Measurements from ENCODE around the gene LHFPL2. TPM values are rescaled to one million over a fixed set of nuclear protein-coding genes. Genes with fewer than 3 reads are reported as not detected.

The LHFPL2 gene
- total RNA-seq, 2 experiments from 2014 or later, result 0.19 to 0.25 TPM

DNA sequence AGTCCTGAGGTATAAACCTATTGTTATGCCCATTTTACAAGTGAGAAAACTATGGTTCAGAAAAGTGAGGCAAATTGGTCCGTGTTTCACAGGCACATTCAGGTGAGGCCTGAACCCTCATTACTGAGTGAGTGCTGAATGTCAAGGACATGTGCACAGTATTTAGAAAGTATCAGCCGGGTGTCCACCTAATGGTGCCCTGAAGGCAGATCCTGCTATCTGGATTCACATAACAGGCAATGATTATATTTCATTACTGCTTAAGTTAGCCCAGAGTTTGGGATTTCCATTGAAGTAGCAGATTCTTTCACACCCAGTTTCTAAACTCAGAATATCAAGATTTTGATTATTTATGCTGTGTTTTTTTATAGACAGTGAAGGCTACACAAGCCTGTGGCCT, 142.7 kb downstream of the LHFPL2 start:
- intact Hi-C loops (cut with DNase I, micrococcal nuclease), result no loop called here
- H3K36me3 ChIP-seq (ENCODE audit: insufficient read depth, low read length), result no peaks in the 10 kb centered on the region
- H3K27me3 Mint-ChIP-seq, result peaks cover 91% of the 10 kb centered on the region
- no peak overlapping the region for H3K4me3 Mint-ChIP-seq
- no peaks in the 10 kb centered on the region for H3K9me3 Mint-ChIP-seq
- H3K4me1 ChIP-seq (ENCODE audit: insufficient read depth, low read length), result peaks cover 17% of the 10 kb centered on the region
- DNase-seq (no peak), ATAC-seq (ENCODE audit: poor library complexity) (no peak)
- H3K27ac Mint-ChIP-seq, result no peak overlapping the region
- TF ChIP-seq, protein P1, sequence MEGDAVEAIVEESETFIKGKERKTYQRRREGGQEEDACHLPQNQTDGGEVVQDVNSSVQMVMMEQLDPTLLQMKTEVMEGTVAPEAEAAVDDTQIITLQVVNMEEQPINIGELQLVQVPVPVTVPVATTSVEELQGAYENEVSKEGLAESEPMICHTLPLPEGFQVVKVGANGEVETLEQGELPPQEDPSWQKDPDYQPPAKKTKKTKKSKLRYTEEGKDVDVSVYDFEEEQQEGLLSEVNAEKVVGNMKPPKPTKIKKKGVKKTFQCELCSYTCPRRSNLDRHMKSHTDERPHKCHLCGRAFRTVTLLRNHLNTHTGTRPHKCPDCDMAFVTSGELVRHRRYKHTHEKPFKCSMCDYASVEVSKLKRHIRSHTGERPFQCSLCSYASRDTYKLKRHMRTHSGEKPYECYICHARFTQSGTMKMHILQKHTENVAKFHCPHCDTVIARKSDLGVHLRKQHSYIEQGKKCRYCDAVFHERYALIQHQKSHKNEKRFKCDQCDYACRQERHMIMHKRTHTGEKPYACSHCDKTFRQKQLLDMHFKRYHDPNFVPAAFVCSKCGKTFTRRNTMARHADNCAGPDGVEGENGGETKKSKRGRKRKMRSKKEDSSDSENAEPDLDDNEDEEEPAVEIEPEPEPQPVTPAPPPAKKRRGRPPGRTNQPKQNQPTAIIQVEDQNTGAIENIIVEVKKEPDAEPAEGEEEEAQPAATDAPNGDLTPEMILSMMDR (IDR thresholded peaks at IDR 0.05), result no peak
- H3K27ac ChIP-seq (ENCODE audit: low read depth in 1 of 2, low read length in 2 of 2), result no peak overlapping the region
- peaks cover 30 to 50% of the 10 kb centered on the region in 2 experiments for H3K27me3 ChIP-seq (ENCODE audit: control insufficient read depth in 1 of 2, insufficient read depth in 2 of 2, low read length in 2 of 2)
- ChIA-PET POLR2A (no interaction called here), CTCF (no interaction called here)
- H3K36me3 Mint-ChIP-seq (ENCODE audit: low read depth), result no peaks in the 10 kb centered on the region
- no peaks in the 10 kb centered on the region for H3K9me3 ChIP-seq (ENCODE audit: control insufficient read depth in 1 of 2, insufficient read depth in 1 of 2, low read length in 2 of 2)
- peaks cover 20% of the 10 kb centered on the region for H3K4me1 Mint-ChIP-seq (ENCODE audit: low read depth)
- H3K4me3 ChIP-seq (ENCODE audit: low read length), result no peak overlapping the region

DNA sequence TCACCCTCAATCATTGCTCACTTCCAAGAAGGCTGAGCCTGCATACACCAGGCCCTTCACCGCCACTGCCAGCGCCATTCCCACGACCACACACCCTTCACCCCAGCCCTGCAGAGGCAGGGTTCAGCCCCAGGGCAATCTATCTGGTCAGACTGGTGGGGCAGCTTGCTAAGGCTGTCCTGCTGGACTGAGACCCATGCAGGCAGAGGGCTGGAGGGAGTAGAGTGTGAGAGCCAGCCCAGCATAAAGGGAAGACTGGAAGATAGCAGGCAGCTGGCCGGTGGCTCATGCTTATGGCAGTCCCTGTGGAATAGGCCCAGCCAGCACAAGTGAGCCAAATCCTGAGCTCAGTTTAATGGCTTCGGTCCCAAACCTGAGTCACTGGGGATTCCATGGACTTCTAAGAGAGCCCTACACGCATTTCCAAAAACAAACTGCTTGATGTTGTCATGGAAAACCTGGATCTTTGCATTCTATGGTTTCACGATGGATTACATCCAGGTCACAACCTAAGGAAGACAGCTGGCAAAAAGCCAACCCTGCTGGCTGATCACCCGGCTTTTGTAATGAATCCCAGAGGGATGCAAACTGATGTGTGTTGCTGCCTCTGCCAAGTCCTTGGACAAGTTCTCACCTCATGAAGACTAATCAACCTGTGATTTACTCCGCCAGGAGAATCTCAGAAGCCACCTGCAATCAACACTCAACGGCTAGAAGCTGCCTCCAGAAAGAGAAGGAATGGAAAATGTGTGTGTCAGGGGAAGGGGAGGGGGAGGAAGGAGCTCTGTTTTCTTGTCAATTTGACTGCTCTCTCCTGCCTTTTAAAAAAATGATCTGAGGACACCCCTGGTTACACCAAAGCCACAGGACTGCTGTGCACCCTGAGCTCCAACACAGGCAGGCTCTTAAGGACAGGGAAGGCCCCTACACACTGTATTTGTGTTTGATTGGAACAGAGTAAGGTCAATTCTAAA, 143.6 kb downstream of the LHFPL2 start:
- H3K9me3 ChIP-seq (ENCODE audit: control insufficient read depth in 1 of 2, insufficient read depth in 1 of 2, low read length in 2 of 2), result no peaks in the 10 kb centered on the region
- ATAC-seq (ENCODE audit: poor library complexity), result no peak
- no peaks in the 10 kb centered on the region for H3K36me3 ChIP-seq (ENCODE audit: insufficient read depth, low read length)
- Mint-ChIP-seq H3K9me3 (no peaks in the 10 kb centered on the region), H3K4me3 (no peak overlapping the region), H3K36me3 (ENCODE audit: low read depth) (no peaks in the 10 kb centered on the region), H3K4me1 (ENCODE audit: low read depth) (peaks cover 14% of the 10 kb centered on the region), H3K27ac (no peak overlapping the region), H3K27me3 (peaks cover 92% of the 10 kb centered on the region)
- DNase-seq, result no peak
- H3K27ac ChIP-seq (ENCODE audit: low read depth in 1 of 2, low read length in 2 of 2), result no peak overlapping the region
- H3K4me3 ChIP-seq (ENCODE audit: low read length), result no peak overlapping the region
- TF ChIP-seq, protein P1 (IDR thresholded peaks at IDR 0.05), result no peak
- ChIA-PET POLR2A (no interaction called here), CTCF (no interaction called here)
- intact Hi-C loops (cut with DNase I, micrococcal nuclease), result no loop called here
- peaks cover 11% of the 10 kb centered on the region for H3K4me1 ChIP-seq (ENCODE audit: insufficient read depth, low read length)
- peaks cover 34 to 45% of the 10 kb centered on the region in 2 experiments for H3K27me3 ChIP-seq (ENCODE audit: control insufficient read depth in 1 of 2, insufficient read depth in 2 of 2, low read length in 2 of 2)

DNA sequence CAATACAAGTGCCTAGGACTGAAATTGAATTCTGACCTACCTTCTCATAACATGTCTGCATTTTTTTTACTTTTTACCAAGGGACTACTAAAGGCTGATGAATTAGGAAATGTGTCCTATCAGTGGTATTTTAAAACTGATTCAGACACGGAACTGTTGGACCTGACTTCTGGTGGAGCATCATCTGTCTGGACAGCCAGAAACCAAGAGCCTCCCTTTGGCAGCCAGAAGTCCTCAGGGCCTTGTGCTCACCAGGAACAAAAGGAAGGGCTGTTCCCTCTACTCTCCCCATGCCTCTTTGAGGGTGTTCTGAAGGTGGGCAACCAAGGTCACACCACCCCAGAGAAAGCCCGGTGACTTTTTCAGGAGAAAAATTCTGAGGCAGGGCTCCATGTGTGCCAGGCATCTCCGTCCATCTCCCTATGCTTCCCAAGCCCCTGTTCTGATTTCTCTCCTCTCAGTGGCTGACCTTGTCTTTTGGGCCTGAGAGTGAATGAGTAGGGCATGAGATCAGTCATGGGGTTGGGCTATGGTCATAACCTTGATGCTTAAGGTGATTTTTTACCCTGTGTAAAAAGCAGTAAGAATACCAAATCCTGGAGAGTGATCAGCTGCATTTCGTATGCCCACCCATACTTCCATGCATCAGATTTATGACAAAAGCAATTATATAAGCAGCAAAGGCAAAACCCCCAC, 144.5 kb downstream of the LHFPL2 start:
- intact Hi-C loops (cut with DNase I, micrococcal nuclease), result no loop called here
- Mint-ChIP-seq H3K27me3 (peaks cover 92% of the 10 kb centered on the region), H3K4me3 (no peak overlapping the region), H3K27ac (no peak overlapping the region), H3K9me3 (no peaks in the 10 kb centered on the region), H3K4me1 (ENCODE audit: low read depth) (peaks cover 5% of the 10 kb centered on the region), H3K36me3 (ENCODE audit: low read depth) (no peaks in the 10 kb centered on the region)
- TF ChIP-seq, protein P1 (IDR thresholded peaks at IDR 0.05), result no peak
- POLR2A ChIA-PET, result no interaction called here
- no peaks in the 10 kb centered on the region for H3K36me3 ChIP-seq (ENCODE audit: insufficient read depth, low read length)
- H3K27ac ChIP-seq (ENCODE audit: low read depth in 1 of 2, low read length in 2 of 2), result no peak overlapping the region
- H3K4me3 ChIP-seq (ENCODE audit: low read length), result no peak overlapping the region
- peaks cover 34 to 41% of the 10 kb centered on the region in 2 experiments for H3K27me3 ChIP-seq (ENCODE audit: control insufficient read depth in 1 of 2, insufficient read depth in 2 of 2, low read length in 2 of 2)
- CTCF ChIA-PET, result no interaction called here
- ATAC-seq (ENCODE audit: poor library complexity), result no peak
- no peaks in the 10 kb centered on the region for H3K9me3 ChIP-seq (ENCODE audit: control insufficient read depth in 1 of 2, insufficient read depth in 1 of 2, low read length in 2 of 2)
- peaks cover 2% of the 10 kb centered on the region for H3K4me1 ChIP-seq (ENCODE audit: insufficient read depth, low read length)
- no peak for DNase-seq
